Lower lobe of right lung (tissue), 2 donors: ENCODE measurements around the gene PRELP. TPM values are rescaled to one million over a fixed set of nuclear protein-coding genes. Genes with fewer than 3 reads are reported as not detected.
"Not testable (repeated sequence)": the region's sequence is repeated elsewhere in the genome, so short reads cannot be mapped to it uniquely, and the experiment has no call there.

Source experiments
- ATAC-seq, 2 donors: fragments of 200-7000 bp; cut with Tn5 transposase; one replicate each; pipeline ENCODE4 v1.9.1; 2020 to 2022; ENCODE audit warnings: mild to moderate bottlenecking in 2 of 2, moderate library complexity in 2 of 2
- DNase-seq: peaks from one replicate; pipeline ENCODE4 v3.0.0-alpha.2; 2020
- H3K27ac ChIP-seq: fragments of 200-600 bp; one replicate; pipeline ENCODE4 v1.8.0; 2022
- H3K27me3 ChIP-seq: fragments of 200-600 bp; one replicate; pipeline ENCODE4 v1.8.0; 2022; ENCODE audit warnings: low read depth
- H3K36me3 ChIP-seq: fragments of 200-600 bp; one replicate; pipeline ENCODE4 v1.8.0; 2022; ENCODE audit warnings: mild to moderate bottlenecking
- H3K4me1 ChIP-seq: fragments of 200-600 bp; one replicate; pipeline ENCODE4 v1.8.0; 2022
- H3K4me3 ChIP-seq: fragments of 200-600 bp; one replicate; pipeline ENCODE4 v1.8.0; 2022; ENCODE audit warnings: mild to moderate bottlenecking
- H3K9me3 ChIP-seq: fragments of 200-600 bp; one replicate; pipeline ENCODE4 v1.8.0; 2022
- CTCF ChIP-seq: fragments of 200-600 bp; IDR thresholded peaks from one replicate; pipeline ENCODE4 v1.8.0; 2022; ENCODE audit warnings: antibody characterized with exemption, mild to moderate bottlenecking
- intact Hi-C: fragments of 100-400 bp; cut with DNase I; formaldehyde crosslinking; loops from one replicate; pipeline ENCODE4 v1.11.0; 2022
- total RNA-seq: library from RNA; stranded (reverse); fragmentation: NEBNext Ultra II Directional; extraction: Animal tissue kit (Norgen Biotek cat#: 25700); gene quantifications from one replicate; pipeline ENCODE4 v1.2.1, GENCODE V29; 2021
- donor health status: DM: no; HTN: yes; CAD: no; lungs with severe emphysema.

Gene PRELP
- total RNA-seq, 1 donor from 2014 or later = 47.5 TPM

- DNase-seq (no peak), ATAC-seq (no peak)
- Histone ChIP-seq H3K36me3 (no peaks in the 10 kb centered on the region), H3K27me3 (no peaks in the 10 kb centered on the region), H3K4me1 (peaks cover 28% of the 10 kb centered on the region), H3K9me3 (no peaks in the 10 kb centered on the region), H3K27ac (peak overlapping the region; percentile 78), H3K4me3 (no peak overlapping the region)
- intact Hi-C loops = no loop called here
- no peak for TF ChIP-seq CTCF
These were observed 10.9 kb upstream of the PRELP start for GRCh38 chr1:203464743-203465142.

- H3K27me3 ChIP-seq = no peaks in the 10 kb centered on the region
- no peak overlapping the region for H3K4me3 ChIP-seq
- DNase-seq (no peak), ATAC-seq (peak in 1 of 2 donors; percentile 40)
- no peaks in the 10 kb centered on the region for H3K9me3 ChIP-seq
- H3K36me3 ChIP-seq = no peaks in the 10 kb centered on the region
- peaks cover 28% of the 10 kb centered on the region for H3K4me1 ChIP-seq
- peak overlapping the region; percentile 78 for H3K27ac ChIP-seq
- TF ChIP-seq CTCF = no peak
- intact Hi-C loops = no loop called here
These were observed 10.3 kb upstream of the PRELP start for GRCh38 chr1:203465146-203465798.

- no peaks in the 10 kb centered on the region for H3K27me3 ChIP-seq
- DNase-seq = no peak
- H3K36me3 ChIP-seq = no peaks in the 10 kb centered on the region
- TF ChIP-seq CTCF = no peak
- peak overlapping the region; percentile 78 for H3K27ac ChIP-seq
- H3K4me3 ChIP-seq = no peak overlapping the region
- intact Hi-C loops = no loop called here
- peak in 1 of 2 donors; percentile 54 for ATAC-seq
- H3K9me3 ChIP-seq = no peaks in the 10 kb centered on the region
- peaks cover 28% of the 10 kb centered on the region for H3K4me1 ChIP-seq
These were observed 9.7 kb upstream of the PRELP start for GRCh38 chr1:203465948-203466347.

GRCh38 chr1:203466906-203467549 lies 8.6 kb upstream of the PRELP start:
- DNase-seq, intact Hi-C loops: not testable (repeated sequence)

GRCh38 chr1:203467550-203467921 lies 8.1 kb upstream of the PRELP start:
- no peak for TF ChIP-seq CTCF
- Histone ChIP-seq H3K27ac (peak overlapping the region; percentile 78), H3K4me3 (no peak overlapping the region), H3K9me3 (no peaks in the 10 kb centered on the region), H3K36me3 (no peaks in the 10 kb centered on the region), H3K4me1 (peaks cover 26% of the 10 kb centered on the region), H3K27me3 (no peaks in the 10 kb centered on the region)
- ATAC-seq = peak in 1 of 2 donors; percentile 3
- DNase-seq = peak; percentile 65
- intact Hi-C loops = no loop called here

More at GRCh38 chr1:203466906-203467549, 8.6 kb upstream of the PRELP start:
- H3K9me3 ChIP-seq, H3K4me3 ChIP-seq, ATAC-seq, H3K27me3 ChIP-seq, H3K36me3 ChIP-seq: not testable (repeated sequence)
- peaks cover 28% of the 10 kb centered on the region for H3K4me1 ChIP-seq
- H3K27ac ChIP-seq = peak overlapping the region; percentile 78

- no peak overlapping the region for H3K27ac ChIP-seq
- H3K9me3 ChIP-seq = no peaks in the 10 kb centered on the region
- no peaks in the 10 kb centered on the region for H3K36me3 ChIP-seq
- H3K4me1 ChIP-seq = peaks cover 20% of the 10 kb centered on the region
- no peak for ATAC-seq
- intact Hi-C loops = no loop called here
- no peak overlapping the region for H3K4me3 ChIP-seq
- H3K27me3 ChIP-seq = no peaks in the 10 kb centered on the region
- DNase-seq = no peak
- no peak for TF ChIP-seq CTCF
These were observed 7.3 kb upstream of the PRELP start for GRCh38 chr1:203468326-203468725.
